Prostate gland (tissue), 2 donors: Measurements from ENCODE around the gene RD3L. TPM values are rescaled to one million over a fixed set of nuclear protein-coding genes. Genes with fewer than 3 reads are reported as not detected.
A peak's percentile ranks its signal among the peaks of the same experiment; 100 is the strongest.

Source experiments
- DNase-seq: peaks from one replicate; pipeline ENCODE4 v3.0.0-alpha.2; 2019; ENCODE audit warnings: low spot score
- H3K27ac ChIP-seq, 2 donors: fragments of 200-600 bp; sonication (generic); 2 replicates each; pipeline ENCODE4 v1.5.1; 2017 to 2019
- H3K27me3 ChIP-seq: fragments of 200-600 bp; sonication (generic); replicated peaks from 2 replicates; pipeline ENCODE4 v1.5.1; 2019; ENCODE audit not compliant: insufficient read depth
- H3K36me3 ChIP-seq, 2 donors: fragments of 200-600 bp; sonication (generic); 1 replicate in 1 of 2; 2 replicates in 1 of 2; pipeline versions ENCODE4 v1.5.1 to v1.8.1; 2017 to 2019
- H3K4me1 ChIP-seq: fragments of 200-600 bp; sonication (generic); replicated peaks from 2 replicates; pipeline ENCODE4 v1.5.1; 2019
- H3K4me3 ChIP-seq, 2 donors: fragments of 200-600 bp; sonication (generic); 2 replicates each; pipeline ENCODE4 v1.5.1; 2017 to 2019
- H3K9me3 ChIP-seq: fragments of 200-600 bp; sonication (generic); 2 replicates; pipeline ENCODE4 v1.5.1; 2017
- CTCF ChIP-seq, 4 experiments: fragments of 200-600 bp in 2 of 4; fragments of 450-650 bp in 2 of 4; sonication (generic) in 2 of 4; IDR thresholded peaks; 1 replicate in 3 of 4; 2 replicates in 1 of 4; pipeline ENCODE4 v1.5.1; 2016 to 2019; ENCODE audit warnings: antibody characterized with exemption in 4 of 4, mild to moderate bottlenecking in 2 of 4, moderate library complexity in 2 of 4
- POLR2A ChIP-seq: fragments of 450-650 bp; IDR thresholded peaks from one replicate; pipeline ENCODE4 v1.6.1; 2016; ENCODE audit warnings: antibody characterized with exemption, mild to moderate bottlenecking
- POLR2AphosphoS5 ChIP-seq: sonication (generic); formaldehyde crosslinking; IDR thresholded peaks from one replicate; pipeline ENCODE4 v1.6.1; 2017; ENCODE audit warnings: antibody characterized with exemption
- WGBS: methylation state at CpG from one replicate; pipeline ENCODE4 v1.1.5; 2018; 5-methylcytosine and 5-hydroxymethylcytosine counted together
- intact Hi-C: fragments of 100-400 bp; cut with DNase I; formaldehyde crosslinking; loops from one replicate; pipeline ENCODE4 v1.14.2; 2022
- total RNA-seq, 2 donors: library from RNA; depleted of rRNA; stranded (reverse); fragments of >200 nt; gene quantifications; one replicate each; pipeline ENCODE4 v1.1.0, GENCODE V29; 2016

The RD3L gene
- total RNA-seq, 2 donors from 2014 or later, result not detected

GRCh38 chr14:103920981-103921854 lies 21.1 kb downstream of the RD3L start:
- TF ChIP-seq POLR2A (peak; percentile 64), CTCF (IDR thresholded peaks at IDR 0.05) (peak; percentile 80 to 100 (median 98)), POLR2AphosphoS5 (peak; percentile 99)

GRCh38 chr14:103916636-103917262 lies 25.6 kb downstream of the RD3L start:
- H3K27me3 ChIP-seq, result no peaks in the 10 kb centered on the region
- TF ChIP-seq CTCF (IDR thresholded peaks at IDR 0.05) (no peak), POLR2AphosphoS5 (no peak), POLR2A (no peak)
- DNase-seq, result no peak
- peaks cover 0 to under 1% of the 10 kb centered on the region in 2 donors for H3K36me3 ChIP-seq
- no peak overlapping the region for H3K4me3 ChIP-seq
- H3K9me3 ChIP-seq, result no peaks in the 10 kb centered on the region
- WGBS, result 77% methylated on average over 14 of the region's 14 CpGs
- H3K27ac ChIP-seq, result no peak overlapping the region
- intact Hi-C loops, result loop anchor here (10.0 kb wide), 1 partner anchor 342 kb away; no protein-coding TSS in a partner anchor
- H3K4me1 ChIP-seq, result no peaks in the 10 kb centered on the region

More at GRCh38 chr14:103920981-103921854, 21.1 kb downstream of the RD3L start:
- H3K27ac ChIP-seq, result peak overlapping the region; percentile 62 to 75
- WGBS, result under 1% methylated on average over 58 of the region's 58 CpGs
- intact Hi-C loops, result no loop called here
- H3K9me3 ChIP-seq, result no peaks in the 10 kb centered on the region
- peak overlapping the region; percentile 68 to 92 for H3K4me3 ChIP-seq
- no peaks in the 10 kb centered on the region for H3K27me3 ChIP-seq
- no peaks in the 10 kb centered on the region for H3K36me3 ChIP-seq
- peak; percentile 86 for DNase-seq
- no peaks in the 10 kb centered on the region for H3K4me1 ChIP-seq

- Histone ChIP-seq H3K36me3 (peaks cover 0 to 4% of the 10 kb centered on the region in 2 donors), H3K27ac (no peak overlapping the region), H3K27me3 (no peaks in the 10 kb centered on the region), H3K9me3 (no peaks in the 10 kb centered on the region), H3K4me1 (no peaks in the 10 kb centered on the region), H3K4me3 (no peak overlapping the region)
- TF ChIP-seq POLR2A (no peak), CTCF (IDR thresholded peaks at IDR 0.05) (no peak), POLR2AphosphoS5 (no peak)
- no peak for DNase-seq
- intact Hi-C loops, result loop anchor here (10.0 kb wide), 1 partner anchor 341 kb away; no protein-coding TSS in a partner anchor
- 91% methylated on average over 6 of the region's 6 CpGs for WGBS
Measured at GRCh38 chr14:103915616-103916015, 26.7 kb downstream of the RD3L start.

GRCh38 chr14:103910984-103911383 lies 31.3 kb downstream of the RD3L start:
- no peaks in the 10 kb centered on the region for H3K9me3 ChIP-seq
- TF ChIP-seq POLR2A, result no peak
- TF ChIP-seq CTCF (IDR thresholded peaks at IDR 0.05), result no peak
- no peak for TF ChIP-seq POLR2AphosphoS5
- no peak overlapping the region for H3K27ac ChIP-seq
- intact Hi-C loops, result loop anchor here (1.0 to 10.0 kb wide), 2 partner anchors 103 to 336 kb away; no protein-coding TSS in a partner anchor
- H3K4me3 ChIP-seq, result no peak overlapping the region
- no peak for DNase-seq
- H3K4me1 ChIP-seq, result peaks cover 3% of the 10 kb centered on the region
- H3K27me3 ChIP-seq, result no peaks in the 10 kb centered on the region
- peaks cover 0 to 4% of the 10 kb centered on the region in 2 donors for H3K36me3 ChIP-seq
- 78% methylated on average over 6 of the region's 6 CpGs for WGBS
